ENCODE results near the gene TANK.

- TF ChIP-seq CTCF (IDR thresholded peaks at IDR 0.05; ENCODE audit: insufficient read depth, low read length, poor library complexity, severe bottlenecking) (no peak), EZH2phosphoT487 (conservative IDR thresholded peaks at IDR 0.05; ENCODE audit: low read length) (no peak)
Measured at GRCh38 chr2:161239326-161240109, 79.3 kb downstream of the TANK start.

Measured in SU-DHL-6 (cell line).